NOMO-1 treated with dmso at 0.1 percent for 144 hours (cell line): Measurements from ENCODE around the gene CHAC1.
A peak's percentile ranks its signal among the peaks of the same experiment; 100 is the strongest.

Experiments
- DNase-seq: peaks from one replicate; lab custom pipeline; 2025; ENCODE audit not compliant: unreplicated experiment; lab: John Stamatoyannopoulos, UW

CHAC1 gene, protein sequence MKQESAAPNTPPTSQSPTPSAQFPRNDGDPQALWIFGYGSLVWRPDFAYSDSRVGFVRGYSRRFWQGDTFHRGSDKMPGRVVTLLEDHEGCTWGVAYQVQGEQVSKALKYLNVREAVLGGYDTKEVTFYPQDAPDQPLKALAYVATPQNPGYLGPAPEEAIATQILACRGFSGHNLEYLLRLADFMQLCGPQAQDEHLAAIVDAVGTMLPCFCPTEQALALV

DNA sequence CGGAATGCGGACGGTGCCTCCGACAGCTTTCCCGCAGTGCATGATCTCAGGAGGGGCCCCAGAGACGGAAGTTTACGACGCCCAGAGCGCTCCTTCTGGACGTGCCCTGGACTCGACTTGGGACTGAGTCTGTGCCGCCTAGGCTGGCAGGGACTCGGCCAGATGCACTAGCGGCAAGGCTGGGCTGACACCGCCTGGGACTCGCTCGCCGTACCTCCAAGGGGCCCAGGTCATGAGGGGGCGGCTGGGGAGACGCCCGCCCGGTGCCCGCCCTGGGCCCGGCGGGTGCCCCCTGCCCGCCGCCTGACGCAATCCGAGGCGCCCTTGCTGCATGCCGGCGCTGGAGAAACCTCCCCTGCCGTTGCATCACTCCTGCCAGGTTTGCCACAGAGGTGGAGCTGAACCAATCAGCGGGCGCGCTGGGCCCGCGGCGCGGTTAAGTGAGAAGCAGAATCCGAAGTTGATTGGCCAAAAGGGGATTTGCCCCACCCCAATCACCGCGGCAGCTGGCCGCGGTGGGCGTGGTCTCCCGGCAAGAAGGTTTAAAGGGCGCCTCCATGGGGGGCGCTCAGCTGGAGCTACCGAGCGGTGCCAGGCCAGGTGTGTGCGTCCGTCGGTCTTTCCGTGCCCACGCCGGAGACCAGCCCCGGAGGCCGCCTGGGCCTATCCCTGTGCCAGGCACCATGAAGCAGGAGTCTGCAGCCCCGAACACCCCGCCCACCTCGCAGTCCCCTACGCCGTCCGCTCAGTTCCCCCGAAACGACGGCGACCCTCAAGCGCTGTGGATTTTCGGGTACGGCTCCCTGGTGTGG is at the start of gene CHAC1:
Gene CHAC1 (plus strand): TSS at position 571 of the 812 bp plus-strand sequence. CDS start 113 bp downstream, at position 684.
- DNase-seq, result peak; percentile 93

DNA sequence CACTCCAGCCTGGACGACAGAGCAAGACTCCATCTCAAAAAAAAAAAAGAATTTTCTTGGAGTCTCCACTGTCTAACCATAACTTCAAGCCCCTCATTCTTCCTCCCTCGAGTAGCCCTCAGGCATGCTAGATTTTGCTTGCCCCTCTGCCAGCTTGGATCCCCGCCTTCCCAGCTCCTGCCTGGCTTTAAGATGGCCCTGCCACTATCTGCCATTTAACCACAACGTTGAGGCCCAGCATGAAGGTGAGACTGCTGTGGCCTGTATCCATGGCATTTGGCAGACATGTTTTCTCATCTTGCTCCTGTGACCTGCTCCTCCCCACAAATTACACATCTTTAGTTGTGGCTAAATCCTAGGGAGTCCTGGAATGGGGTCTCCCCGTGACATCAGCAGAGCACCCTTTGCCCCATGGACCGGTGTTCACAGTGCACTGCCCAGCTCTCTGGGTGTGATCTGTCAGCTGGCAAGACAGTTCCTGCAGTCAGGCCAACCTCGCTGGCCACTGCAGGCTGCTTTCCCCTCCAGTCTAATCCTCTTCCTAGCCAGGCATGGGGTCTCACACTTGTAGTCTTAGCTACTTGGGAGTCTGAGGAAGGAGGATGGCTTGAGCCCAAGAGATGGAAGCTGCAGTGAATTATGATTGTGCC is 48.6 kb upstream of the CHAC1 start:
- DNase-seq, result no peak

DNA sequence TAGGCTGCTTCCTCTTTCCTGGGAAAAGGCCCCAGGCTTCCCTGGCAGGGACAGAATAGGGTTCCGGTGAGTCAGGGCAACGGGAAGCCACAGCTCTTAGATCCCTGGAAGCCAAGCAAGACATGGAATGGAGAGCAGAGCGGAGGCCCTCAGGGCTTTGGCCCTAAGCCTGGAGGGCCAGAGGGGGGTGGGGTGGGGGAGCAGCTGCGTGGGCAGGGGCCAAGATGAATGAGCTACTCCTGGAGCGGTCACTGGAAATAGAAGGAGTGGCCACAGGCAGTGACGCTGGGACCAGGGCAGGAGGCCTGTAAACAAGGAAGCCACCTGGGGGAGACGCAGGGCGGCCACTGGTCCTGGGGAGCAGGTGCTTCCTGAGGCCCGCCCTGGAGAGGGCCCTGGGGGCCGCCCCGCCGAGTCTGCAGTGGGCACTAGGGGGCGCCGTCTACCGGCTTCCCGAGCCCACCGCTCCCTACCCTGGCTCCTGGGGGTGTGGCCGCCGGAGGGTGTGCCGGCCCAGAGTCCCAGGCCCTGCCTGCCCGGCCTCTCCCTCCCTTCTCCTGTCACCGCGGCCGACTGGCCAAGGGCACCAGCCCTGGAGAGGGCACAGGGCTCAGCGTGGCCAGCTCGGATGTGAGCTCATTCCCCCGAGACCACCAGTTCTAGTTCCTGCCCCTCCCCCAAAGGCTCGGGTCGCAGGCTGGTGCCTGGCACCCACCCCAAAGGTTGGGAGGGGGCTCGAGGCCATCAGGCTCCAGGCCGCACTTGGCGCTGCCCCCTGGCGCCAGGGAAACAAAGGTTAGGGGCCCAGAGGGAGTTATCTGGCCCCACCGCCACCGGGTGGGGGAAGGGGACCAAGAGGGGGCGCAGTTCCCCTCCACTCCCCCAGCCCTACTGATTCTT is 46.9 kb upstream of the CHAC1 start:
- DNase-seq, result peak; percentile 53

DNA sequence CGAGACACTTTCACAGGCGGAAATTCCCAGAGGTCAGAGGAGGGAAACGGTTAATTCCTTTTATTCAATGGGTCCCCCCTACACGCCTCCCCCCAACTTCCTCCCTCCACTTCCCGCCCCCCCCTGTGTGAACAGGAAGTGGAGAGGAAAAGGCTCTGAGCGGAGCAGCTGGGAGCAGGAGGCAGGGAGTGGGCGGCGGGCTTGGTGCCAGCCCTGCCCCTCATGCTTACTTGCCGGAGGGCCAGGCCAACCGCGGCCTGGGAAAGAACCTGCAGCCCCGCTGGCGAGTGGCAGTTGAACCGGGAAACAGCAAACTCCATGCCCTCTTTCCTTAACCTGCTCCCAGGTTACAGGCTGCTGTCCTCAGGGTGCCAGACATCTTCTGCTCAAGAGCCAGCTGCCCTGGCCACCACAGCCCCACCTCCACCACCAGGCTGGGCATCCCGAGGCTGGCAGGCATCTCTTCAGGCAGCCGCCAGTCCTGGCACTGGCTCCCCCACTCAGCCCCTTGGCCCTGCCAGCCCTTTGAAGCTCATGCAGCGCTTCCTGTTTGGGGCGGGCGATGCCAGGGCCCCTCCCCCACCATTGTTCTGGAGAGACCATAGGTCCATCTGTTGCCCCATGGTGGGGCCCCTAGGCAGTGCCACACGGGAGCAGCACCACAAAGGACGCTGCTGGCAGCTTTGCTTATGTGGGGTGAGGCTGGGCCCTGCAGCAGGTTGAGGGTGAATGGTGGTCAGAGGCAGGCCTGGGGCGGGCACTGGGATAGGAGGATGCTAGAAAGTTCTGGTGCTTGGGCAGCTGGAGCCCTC is 46.1 kb upstream of the CHAC1 start:
- DNase-seq, result no peak

DNA sequence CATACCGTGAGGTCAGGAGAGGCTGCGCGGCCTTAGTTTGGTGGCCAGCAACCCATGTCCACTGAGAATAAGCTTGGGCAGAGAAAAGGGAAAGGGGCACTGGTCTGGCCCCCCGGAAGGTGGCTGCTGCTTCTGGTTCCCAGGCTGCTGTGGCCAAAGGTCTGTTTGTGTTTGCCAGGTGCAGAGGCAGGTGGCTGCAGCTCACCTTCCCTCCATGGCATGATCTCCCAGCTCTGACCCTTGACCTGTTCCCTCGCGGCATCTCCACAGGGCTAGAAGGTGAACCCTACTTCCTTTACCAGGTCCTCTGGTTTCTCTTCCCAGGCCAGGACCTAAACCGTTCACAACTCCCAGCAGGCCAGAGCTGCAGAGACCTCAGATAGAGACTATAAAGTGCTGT is 45.2 kb upstream of the CHAC1 start:
- DNase-seq, result no peak

DNA sequence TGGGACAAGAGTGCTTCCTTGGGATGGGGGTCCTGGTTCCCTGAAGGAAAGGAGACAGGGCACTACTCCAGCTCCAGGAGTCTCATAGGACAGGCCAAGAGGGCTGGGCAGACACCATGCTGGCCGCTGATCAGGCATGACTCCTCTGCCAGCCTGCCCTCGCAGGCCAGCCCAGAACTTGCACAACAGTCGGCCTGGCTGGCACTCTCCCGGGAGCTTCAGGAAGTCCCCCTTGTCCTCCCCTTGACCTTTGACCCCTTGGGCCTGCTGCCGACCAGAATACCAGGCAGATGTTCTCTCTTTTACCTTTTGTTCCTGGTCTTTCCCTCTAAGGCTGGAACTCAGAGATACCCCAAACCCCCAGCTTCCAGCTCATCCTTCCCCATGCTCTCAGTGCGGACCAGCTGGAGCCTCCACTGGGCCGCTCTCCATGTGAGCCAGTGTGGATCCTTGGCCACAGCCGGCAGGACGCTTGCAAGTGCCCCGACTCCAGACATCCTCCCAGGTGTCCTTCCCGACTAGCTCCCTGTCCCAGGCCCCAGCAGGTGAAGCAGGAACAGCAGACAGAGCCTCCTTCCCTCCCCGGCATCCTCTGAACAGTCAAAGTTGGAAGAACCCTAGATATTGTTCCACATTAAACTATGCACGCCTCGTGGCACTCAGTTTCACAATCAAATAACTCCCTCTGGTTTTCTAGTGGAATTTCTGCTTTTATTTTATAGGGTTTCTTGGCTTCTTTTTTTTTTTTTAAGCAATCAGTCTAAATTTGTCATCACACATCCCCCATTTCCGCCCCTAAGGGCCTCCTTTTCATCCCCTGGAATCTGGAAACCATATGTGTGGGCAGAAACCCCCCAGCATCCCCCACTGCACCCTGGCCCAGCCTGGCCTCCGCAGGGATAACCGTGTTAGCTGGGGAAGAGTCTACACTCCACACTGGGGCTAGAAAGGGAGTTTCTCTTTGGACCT is 43.3 kb upstream of the CHAC1 start:
- peak; percentile 40 for DNase-seq

DNA sequence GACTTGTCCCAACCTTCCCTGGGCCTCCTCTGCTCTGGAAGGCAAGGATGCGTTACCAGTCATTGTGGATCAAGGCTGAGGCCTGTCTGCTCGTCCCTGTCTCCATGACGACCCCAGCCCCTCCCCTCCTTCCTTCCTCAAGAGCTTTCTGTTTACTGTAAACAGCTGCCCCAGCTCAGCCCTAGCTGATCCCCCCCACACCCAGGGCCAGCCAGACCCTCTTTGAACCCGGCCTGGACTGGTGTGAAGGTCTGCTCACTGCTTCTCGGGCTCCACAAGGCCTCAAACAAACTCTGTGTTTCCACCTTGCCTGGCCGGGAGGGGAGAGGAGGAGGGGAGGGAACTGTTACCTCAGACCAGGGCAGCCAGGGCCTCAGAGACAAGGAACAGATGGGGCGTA is 42.1 kb upstream of the CHAC1 start:
- no peak for DNase-seq

DNA sequence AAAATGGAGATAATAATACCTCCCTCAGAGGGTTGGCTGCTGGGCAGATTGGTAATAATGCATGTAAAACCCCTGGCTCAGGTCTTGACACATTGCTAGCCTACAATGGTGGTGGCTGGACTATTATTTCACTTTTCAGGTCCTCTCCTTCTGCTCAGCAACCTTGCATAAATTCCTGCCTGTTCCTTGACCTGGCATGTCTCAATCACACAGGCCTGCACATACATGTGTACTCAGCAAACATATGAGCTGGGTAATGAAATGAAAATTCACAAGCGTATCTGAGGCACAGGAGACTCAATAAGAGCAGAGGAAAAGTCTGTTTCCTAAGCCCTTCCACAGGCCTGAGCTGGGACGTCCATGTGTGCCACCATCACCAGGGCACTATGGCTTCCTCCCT is 41.6 kb upstream of the CHAC1 start:
- DNase-seq, result no peak

DNA sequence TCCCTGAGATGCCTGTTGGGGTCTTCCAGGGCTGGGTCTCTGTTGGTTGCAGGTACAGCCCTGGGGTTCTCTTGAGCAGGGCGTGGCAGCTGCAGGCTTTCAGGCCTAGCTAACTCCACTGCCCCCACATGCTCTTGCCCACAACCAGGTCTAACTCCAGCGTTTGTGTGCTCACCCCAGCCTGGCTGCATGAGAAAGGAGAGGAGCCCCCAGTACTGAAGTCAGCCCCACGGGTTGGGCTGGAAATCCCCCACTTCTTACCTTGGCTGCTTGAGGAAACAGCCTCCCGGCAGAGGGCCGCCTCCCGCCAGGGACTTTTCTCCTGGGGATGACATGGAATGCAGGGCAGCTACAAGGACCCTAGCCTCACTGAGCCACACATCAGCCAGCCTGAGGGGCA is 40.8 kb upstream of the CHAC1 start:
- no peak for DNase-seq

DNA sequence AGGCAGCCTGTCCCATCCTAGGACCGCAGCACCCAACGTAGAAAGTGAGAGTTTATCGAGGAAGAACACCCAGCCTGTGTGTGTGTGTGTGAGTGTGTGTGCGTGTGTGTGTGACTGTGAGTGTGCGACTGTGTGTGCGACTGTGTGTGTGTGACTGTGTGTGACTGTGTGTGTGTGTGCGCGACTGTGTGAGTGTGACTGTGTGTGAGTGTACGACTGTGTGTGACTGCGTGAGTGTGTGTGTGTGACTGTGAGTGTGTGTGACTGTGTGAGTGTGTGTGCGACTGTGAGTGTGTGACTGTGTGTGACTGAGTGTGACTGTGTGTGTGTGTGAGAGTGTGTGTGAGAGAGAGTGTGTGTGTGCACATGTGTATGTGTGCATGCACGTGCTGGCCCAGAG is 39.3 kb upstream of the CHAC1 start:
- DNase-seq, result no peak

DNA sequence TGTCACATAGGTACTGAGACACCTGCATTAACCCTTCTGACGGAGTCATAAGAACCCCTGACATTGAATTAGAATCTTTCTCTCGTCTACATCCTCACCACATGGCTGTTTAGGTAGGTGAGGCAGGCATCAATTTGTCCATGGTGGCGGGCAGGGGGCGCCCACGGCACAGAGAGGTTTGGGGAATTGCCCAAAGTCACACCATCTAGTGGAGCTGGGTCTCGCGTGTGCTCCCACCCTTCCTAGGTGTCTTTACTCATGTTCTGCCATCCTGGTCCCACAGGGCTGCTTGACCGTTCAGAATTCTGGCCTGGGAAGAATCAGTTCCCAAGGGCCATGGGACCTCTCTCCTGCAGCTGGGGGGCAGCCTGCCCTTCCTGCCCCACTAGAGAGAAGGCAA is 38.8 kb upstream of the CHAC1 start:
- no peak for DNase-seq

DNA sequence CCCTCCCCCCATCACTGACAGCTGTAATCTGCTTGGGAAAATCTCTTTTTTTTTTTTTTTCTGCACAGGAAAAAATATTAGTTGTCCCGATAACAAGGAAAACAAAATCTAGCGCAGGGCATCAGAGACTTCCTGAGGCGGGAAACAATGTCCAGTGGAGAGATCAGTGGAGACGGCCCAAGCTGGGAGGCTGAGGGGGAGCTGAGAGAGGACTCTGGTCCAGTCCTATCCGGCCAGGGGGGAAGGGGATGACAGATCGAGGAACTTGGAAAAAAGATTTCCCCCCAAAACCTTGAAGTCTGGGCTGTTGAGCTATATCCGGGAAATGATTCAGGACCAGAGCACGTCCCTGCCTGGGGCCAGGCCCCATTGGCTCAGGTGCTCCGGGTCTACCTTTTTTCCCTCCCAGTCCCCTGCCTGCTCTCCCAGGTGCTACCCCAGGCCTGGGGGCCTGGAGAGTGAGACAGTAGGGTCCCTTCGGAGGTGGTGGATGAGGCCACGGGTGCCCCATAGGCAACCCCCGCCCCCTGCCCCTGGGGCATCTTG is 38.1 kb upstream of the CHAC1 start:
- DNase-seq, result no peak

DNA sequence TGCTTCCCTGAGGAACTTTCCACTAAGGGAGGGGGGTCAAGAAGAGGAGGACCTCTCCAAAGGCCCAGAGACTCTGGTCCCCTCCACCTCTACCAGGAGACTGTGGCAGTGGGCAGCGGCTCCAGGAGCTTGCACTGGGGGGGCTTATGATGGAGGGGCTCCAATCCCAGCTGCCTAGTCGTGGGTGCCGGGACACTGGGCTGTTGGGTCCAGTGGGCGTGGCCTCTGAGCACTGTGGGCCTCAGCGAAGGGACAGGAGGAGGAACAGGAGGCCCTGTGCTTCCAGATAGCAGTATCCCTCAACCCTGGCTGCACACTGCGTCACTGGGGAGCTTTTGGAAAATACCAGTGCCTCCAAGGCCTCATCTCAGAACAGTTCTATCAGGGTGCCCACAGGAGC is 37.6 kb upstream of the CHAC1 start:
- DNase-seq, result no peak

DNA sequence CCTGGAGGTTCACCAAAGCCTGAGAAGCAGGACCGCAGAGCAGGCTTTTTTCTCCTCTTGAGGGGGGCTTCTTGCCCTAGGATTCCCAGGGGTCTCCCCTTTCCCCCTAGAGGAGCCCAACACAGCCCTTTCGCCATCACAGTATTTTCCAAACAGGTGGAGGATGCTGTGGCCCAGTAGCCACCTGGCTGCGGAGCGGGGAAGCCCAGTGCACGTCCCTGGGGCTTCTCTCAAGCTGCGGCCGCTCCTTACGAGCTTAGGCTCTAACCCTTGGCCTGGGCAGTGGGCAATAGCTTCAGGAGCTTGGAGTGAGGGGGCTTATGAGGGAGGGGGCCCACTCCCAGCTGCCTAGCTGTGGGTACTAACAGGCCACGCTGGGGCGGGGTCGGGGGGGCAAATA is 35.7 kb upstream of the CHAC1 start:
- no peak for DNase-seq

DNA sequence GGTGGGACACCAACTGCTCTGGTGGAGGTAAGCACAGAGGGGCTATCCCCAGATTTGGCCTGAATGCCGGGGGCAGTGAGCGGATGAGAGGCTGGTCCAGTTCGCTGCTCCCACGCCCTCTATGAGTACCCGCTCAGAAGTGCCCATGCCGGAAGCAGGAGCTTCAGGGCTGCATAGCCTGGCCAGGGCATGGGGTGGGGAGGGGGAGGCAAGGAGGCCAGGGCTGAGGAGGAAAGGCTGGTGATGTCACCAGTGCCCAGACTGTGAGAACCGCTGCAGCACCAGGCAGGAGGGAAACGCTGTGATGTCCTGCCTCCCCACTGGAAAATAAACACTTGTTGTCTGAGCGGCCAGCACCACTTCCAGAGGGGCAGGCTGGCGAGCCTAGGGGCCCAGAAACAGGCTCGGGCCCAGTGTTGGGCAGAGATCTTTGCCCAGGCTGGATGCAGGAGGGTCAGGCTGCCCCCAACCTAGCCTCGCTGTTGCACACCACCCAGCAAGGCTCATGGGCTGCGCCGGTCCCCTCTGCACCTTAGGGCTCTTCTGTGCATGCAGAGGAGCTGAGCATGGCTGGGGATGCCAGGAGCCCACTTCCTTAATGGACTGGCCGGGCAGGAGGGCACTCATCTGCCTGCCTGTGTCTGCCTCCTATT is 35.0 kb upstream of the CHAC1 start:
- DNase-seq, result no peak

DNA sequence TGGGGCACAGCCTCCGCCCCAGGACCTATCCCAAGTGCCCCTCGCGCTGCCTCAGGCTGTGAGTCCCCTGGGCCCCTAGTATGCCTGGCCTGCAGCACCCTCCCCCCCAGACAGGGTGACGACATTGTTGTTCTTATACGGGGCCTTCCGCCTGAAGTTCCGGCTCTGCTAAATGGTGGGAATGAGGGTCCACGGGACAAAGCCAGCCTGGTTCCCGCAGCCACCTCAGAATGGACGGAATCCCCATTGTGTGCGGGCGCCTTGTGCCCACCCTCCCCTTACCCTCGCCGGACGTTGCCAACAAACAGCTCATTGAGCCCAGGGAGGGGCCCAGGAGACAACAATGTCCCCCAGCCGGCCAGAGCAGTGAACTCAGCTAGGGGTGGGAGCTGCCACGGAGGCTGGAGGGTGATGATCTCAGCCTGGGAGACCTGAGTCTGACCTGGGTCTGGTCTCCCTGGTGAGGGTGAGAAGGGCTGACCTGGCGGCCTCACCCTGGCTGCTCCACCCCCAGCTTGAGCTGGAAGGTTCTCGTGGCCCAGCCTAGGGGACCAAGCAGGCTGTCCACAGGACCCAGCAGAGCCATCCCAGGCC is 34.4 kb upstream of the CHAC1 start:
- no peak for DNase-seq

DNA sequence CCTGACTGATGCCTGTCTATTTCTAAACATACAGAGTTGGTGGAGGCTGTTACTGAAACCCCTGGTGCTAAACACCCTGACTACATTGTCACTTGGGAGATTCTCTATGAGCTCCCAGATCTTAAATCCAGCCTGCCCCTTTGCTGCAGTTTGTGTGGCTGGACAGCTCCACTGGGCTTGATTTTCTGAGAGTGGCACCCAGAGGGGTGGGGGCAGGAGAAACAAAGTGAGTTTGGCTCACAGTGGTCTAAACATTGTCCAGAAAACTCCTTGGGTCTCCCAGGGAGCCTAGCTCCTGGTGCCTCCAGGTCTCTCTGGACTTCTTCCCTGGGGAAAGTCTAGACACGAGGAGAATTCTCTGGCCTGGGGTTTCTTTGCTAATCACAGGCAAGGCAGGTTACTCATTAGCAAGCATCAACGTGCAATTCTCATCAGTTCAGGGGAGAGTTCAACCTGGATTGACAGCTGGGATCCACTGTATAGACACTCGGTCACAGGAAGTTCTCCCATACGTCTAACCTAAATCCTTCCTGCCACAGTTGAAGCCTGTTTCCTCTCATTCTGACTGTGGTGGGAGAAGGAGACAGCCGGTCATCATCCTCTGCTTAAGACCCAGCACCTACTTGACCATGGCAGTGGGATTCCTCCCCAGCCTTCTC is 31.2 kb upstream of the CHAC1 start:
- no peak for DNase-seq

DNA sequence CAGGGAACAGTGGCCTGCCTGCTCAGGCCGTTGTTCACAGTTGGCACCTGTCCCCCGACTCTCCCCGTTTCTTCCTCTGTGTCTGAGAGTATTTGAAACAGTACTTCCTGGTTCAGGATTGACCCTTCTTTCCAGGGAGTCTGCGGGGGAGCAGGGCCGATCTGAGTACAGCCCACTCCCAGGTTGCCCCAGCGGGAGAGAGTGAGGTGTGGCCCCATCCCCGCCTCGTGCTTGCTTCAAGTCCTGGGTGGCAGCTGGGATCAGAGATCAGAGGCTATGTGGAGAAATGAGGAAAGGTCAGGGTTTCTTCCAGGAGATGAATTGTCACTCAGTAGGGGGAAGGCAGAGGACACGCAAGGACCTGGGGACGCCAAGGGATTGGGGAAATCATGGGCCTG is 30.7 kb upstream of the CHAC1 start:
- no peak for DNase-seq
